OCI-LY1 (cell line): Measurements from ENCODE around the gene NUP88.

Experiments
- CTCF ChIP-seq: fragments of 200-600 bp; sonication (generic), shearing (Covaris generic); IDR thresholded peaks from 2 replicates; pipeline ENCODE4 v1.5.1; 2017; ENCODE audit warnings: mild to moderate bottlenecking, antibody characterized with exemption, low read length, moderate library complexity, mixed read lengths
- EZH2 ChIP-seq: fragments of 200-600 bp; sonication (generic), shearing (Covaris generic); IDR thresholded peaks from 2 replicates; pipeline ENCODE4 v1.8.0; 2017; ENCODE audit warnings: borderline replicate concordance, mixed run types, mild to moderate bottlenecking, antibody characterized with exemption, low read length, moderate library complexity, mixed read lengths

DNA sequence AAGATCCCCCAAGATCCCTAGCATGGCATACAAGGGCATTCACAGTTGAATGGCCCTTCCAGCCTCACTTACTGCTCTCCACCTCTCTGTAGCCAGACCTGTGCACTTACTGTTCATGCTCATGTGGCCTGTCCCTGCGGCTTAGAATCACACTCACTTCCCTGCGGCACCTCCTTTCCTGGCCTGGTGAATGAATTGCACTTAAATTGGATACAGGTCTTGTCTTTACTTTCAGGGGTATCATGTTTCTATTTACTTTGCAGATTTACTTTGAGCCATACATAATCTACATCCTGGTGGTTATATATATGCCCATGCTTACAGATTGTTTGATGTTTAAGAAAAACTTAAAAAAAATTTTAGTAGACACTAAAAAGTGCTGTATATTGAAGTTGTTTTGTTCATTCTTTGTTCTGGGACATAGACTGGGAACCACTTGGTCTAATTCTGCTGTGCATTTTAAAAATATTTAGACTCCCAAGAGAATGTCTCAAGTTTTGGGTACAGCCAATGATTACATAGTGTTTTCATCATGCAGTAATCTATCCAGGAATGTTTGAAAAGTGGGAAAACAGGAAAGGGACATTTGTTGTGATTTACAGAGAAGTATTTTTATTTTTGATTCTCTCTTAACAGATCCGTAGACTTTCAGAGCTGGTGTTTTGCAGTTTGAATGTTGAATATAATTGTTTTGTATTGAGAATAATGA is 63.9 kb downstream of the NUP88 start:
- TF ChIP-seq CTCF (no peak), EZH2 (no peak)
